HCT116 (cell line): ENCODE results near the gene HOXD13.

Source experiments
- ATF3 ChIP-seq: IDR thresholded peaks from 2 replicates; pipeline ENCODE4 v1.6.1; 2012
- CBX3 ChIP-seq: IDR thresholded peaks from 2 replicates; pipeline ENCODE4 v1.6.1; 2012; ENCODE audit warnings: low read depth
- CTCF ChIP-seq, 3 experiments: fragments of 200-600 bp in 1 of 3; sonication (generic) in 1 of 3; IDR thresholded peaks in 2 of 3; conservative IDR thresholded peaks in 1 of 3; 2 replicates each; pipeline ENCODE4 v1.5.1; 2012 to 2017; ENCODE audit warnings: low read depth in 2 of 3, low read length in 2 of 3, antibody characterized with exemption in 1 of 3, borderline replicate concordance in 1 of 3, control low read depth in 1 of 3, mild to moderate bottlenecking in 1 of 3, mixed read lengths in 1 of 3, mixed run types in 1 of 3, moderate library complexity in 1 of 3; ENCODE audit not compliant: insufficient read depth in 1 of 3
- EZH2 ChIP-seq: fragments of 200-600 bp; sonication (generic); IDR thresholded peaks from 2 replicates; pipeline ENCODE4 v1.6.1; 2017; ENCODE audit warnings: antibody characterized with exemption, mixed run types
- EZH2phosphoT487 ChIP-seq: fragments of 200-600 bp; IDR thresholded peaks from 2 replicates; pipeline ENCODE4 v1.6.1; 2018; ENCODE audit warnings: antibody characterized with exemption, borderline replicate concordance
- MAX ChIP-seq: IDR thresholded peaks from 2 replicates; pipeline ENCODE4 v1.6.1; 2012
- POLR2A ChIP-seq: IDR thresholded peaks from 2 replicates; pipeline ENCODE4 v1.7.0; 2011; ENCODE audit warnings: borderline replicate concordance; ENCODE audit not compliant: insufficient read depth, insufficient read length; ENCODE audit errors: extremely low read depth
- POLR2AphosphoS5 ChIP-seq: IDR thresholded peaks from 2 replicates; pipeline ENCODE4 v1.6.1; 2011; ENCODE audit warnings: mild to moderate bottlenecking, low read depth, low read length, moderate library complexity
- RAD21 ChIP-seq: IDR thresholded peaks from 2 replicates; pipeline ENCODE4 v1.6.1; 2012; ENCODE audit warnings: low read depth, mild to moderate bottlenecking
- REST ChIP-seq: IDR thresholded peaks from 2 replicates; pipeline ENCODE4 v1.6.1; 2012; ENCODE audit warnings: low read depth
- SIN3A ChIP-seq: IDR thresholded peaks from 2 replicates; pipeline ENCODE4 v1.6.1; 2012; ENCODE audit warnings: low read depth
- YY1 ChIP-seq: IDR thresholded peaks from 2 replicates; pipeline ENCODE4 v1.6.1; 2011; ENCODE audit warnings: low read length, low read depth, moderate library complexity, mild to moderate bottlenecking; ENCODE audit not compliant: insufficient replicate concordance; ENCODE audit errors: extremely low read depth

GRCh38 chr2:176137252-176137580 lies 44.7 kb downstream of the HOXD13 start:
- TF ChIP-seq SIN3A (no peak), CTCF (IDR thresholded peaks at IDR 0.05 in 2 of 3, conservative IDR thresholded peaks at IDR 0.05 in 1 of 3; ENCODE audit: borderline replicate concordance in 1 of 3, insufficient read depth in 1 of 3, low read depth in 2 of 3, low read length in 2 of 3) (no peak), MAX (no peak), YY1 (no peak), POLR2A (no peak), REST (no peak), EZH2 (no peak), CBX3 (no peak), RAD21 (no peak), POLR2AphosphoS5 (no peak), ATF3 (no peak), EZH2phosphoT487 (no peak)
